ENCODE data around the gene FRRS1L.

GRCh38 chr9:109182940-109183798, 16.1 kb upstream of the FRRS1L start:
- TF ChIP-seq, protein P1, sequence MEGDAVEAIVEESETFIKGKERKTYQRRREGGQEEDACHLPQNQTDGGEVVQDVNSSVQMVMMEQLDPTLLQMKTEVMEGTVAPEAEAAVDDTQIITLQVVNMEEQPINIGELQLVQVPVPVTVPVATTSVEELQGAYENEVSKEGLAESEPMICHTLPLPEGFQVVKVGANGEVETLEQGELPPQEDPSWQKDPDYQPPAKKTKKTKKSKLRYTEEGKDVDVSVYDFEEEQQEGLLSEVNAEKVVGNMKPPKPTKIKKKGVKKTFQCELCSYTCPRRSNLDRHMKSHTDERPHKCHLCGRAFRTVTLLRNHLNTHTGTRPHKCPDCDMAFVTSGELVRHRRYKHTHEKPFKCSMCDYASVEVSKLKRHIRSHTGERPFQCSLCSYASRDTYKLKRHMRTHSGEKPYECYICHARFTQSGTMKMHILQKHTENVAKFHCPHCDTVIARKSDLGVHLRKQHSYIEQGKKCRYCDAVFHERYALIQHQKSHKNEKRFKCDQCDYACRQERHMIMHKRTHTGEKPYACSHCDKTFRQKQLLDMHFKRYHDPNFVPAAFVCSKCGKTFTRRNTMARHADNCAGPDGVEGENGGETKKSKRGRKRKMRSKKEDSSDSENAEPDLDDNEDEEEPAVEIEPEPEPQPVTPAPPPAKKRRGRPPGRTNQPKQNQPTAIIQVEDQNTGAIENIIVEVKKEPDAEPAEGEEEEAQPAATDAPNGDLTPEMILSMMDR (IDR thresholded peaks at IDR 0.05 in 8 of 11, conservative IDR thresholded peaks at IDR 0.05 in 3 of 11), result peak in 1 of 11 experiments; percentile 15
- TF ChIP-seq POLR2A (IDR thresholded peaks at IDR 0.05), result no peak

Data from spleen (tissue), 7 donors.